Panc1 (cell line): ENCODE data around the gene ASB4. TPM values are rescaled to one million over a fixed set of nuclear protein-coding genes. Genes with fewer than 3 reads are reported as not detected.
"Not testable (repeated sequence)": the region's sequence is repeated elsewhere in the genome, so short reads cannot be mapped to it uniquely, and the experiment has no call there.

ENCODE experiments used
- ATAC-seq: fragments of 200-7000 bp; cut with Tn5 transposase; 2 replicates; pipeline ENCODE4 v1.9.1; 2020; ENCODE audit warnings: mild to moderate bottlenecking, moderate library complexity
- BruUV-seq: library from RNA; stranded (reverse); fragments of 400-500 nt; replicated peaks from 2 replicates; lab custom pipeline; 2021; lab: Mats Ljungman, UMichigan
- CTCF ChIA-PET: fragments of 300-600 bp; sonication (Branson Sonifier 250); formaldehyde crosslinking; loops from one replicate; lab custom pipeline; 2022; ENCODE audit warnings: antibody characterized with exemption; lab: Charles Lee
- POLR2A ChIA-PET: fragments of 300-600 bp; sonication (Branson Sonifier 250); formaldehyde crosslinking; loops from one replicate; lab custom pipeline; 2022; ENCODE audit warnings: antibody characterized with exemption; lab: Charles Lee
- DNase-seq: peaks from one replicate; pipeline ENCODE4 v3.0.0-alpha.2; 2010; ENCODE audit warnings: low read depth, low spot score
- H3K27ac ChIP-seq: 2 replicates; pipeline ENCODE4 v1.5.1; 2011; ENCODE audit warnings: mild to moderate bottlenecking, low read length, inconsistent platforms
- H3K27me3 ChIP-seq: fragments of 200-500 bp; sonication (Bioruptor generic); 2 replicates; pipeline ENCODE4 v1.6.0; 2014; ENCODE audit warnings: low read length, inconsistent platforms; ENCODE audit not compliant: control insufficient read depth, insufficient read depth
- H3K36me3 ChIP-seq: fragments of 200-500 bp; sonication (Bioruptor generic); 2 replicates; pipeline ENCODE4 v1.5.1; 2014; ENCODE audit warnings: inconsistent platforms, mild to moderate bottlenecking, low read length, moderate library complexity; ENCODE audit not compliant: control insufficient read depth, insufficient read depth
- H3K4me1 ChIP-seq: 2 replicates; pipeline ENCODE4 v1.5.1; 2011; ENCODE audit warnings: inconsistent platforms, mild to moderate bottlenecking, low read length, moderate library complexity; ENCODE audit not compliant: control insufficient read depth, insufficient read depth
- H3K4me3 ChIP-seq, 2 experiments: 2 replicates each; pipeline ENCODE4 v1.5.1; 2011 to 2012; ENCODE audit warnings: low read depth in 2 of 2, low read length in 2 of 2, mild to moderate bottlenecking in 2 of 2, inconsistent platforms in 1 of 2, moderate library complexity in 1 of 2
- H3K9me3 ChIP-seq: fragments of 200-500 bp; sonication (Bioruptor generic); 2 replicates; pipeline ENCODE4 v1.5.1; 2014; ENCODE audit warnings: low read depth, mild to moderate bottlenecking, inconsistent platforms, low read length, moderate library complexity; ENCODE audit not compliant: control insufficient read depth, insufficient read depth
- CTCF ChIP-seq: fragments of 450-650 bp; IDR thresholded peaks from 2 replicates; pipeline ENCODE4 v1.5.1; 2017; ENCODE audit warnings: mild to moderate bottlenecking
- POLR2AphosphoS5 ChIP-seq: IDR thresholded peaks from 2 replicates; pipeline ENCODE4 v1.6.1; 2012; ENCODE audit warnings: mild to moderate bottlenecking, low read depth, low read length, moderate library complexity
- SIN3A ChIP-seq: IDR thresholded peaks from 2 replicates; pipeline ENCODE4 v1.6.1; 2012; ENCODE audit warnings: low read depth, mild to moderate bottlenecking, low read length, moderate library complexity, borderline replicate concordance; ENCODE audit not compliant: insufficient read depth
- TCF7L2 ChIP-seq: IDR thresholded peaks from 2 replicates; pipeline ENCODE4 v1.6.1; 2011; ENCODE audit warnings: mild to moderate bottlenecking, low read depth, low read length, inconsistent platforms
- in situ Hi-C: cut with HindIII; loops from 2 replicates; pipeline ENCODE4 v1.10.0; 2016; ENCODE audit warnings: low sequenced_read_pairs, low pct_unique_long_range_greater_than_20kb
- intact Hi-C: fragments of 100-400 bp; cut with micrococcal nuclease; formaldehyde crosslinking; loops from one replicate; pipeline ENCODE4 v1.10.0; 2022; ENCODE audit not compliant: unreplicated experiment
- total RNA-seq: library from RNA; stranded (reverse); gene quantifications from one replicate; pipeline ENCODE4 v1.2.1, GENCODE V29; 2021; ENCODE audit not compliant: unreplicated experiment
- TF ChIP-seq, protein P1 (sequence below), 2 experiments: IDR thresholded peaks; 2 replicates each; pipeline ENCODE4 v1.6.1; 2011 to 2012; ENCODE audit warnings: low read depth in 2 of 2, control low read depth in 1 of 2, low read length in 1 of 2, mild to moderate bottlenecking in 1 of 2, moderate library complexity in 1 of 2; ENCODE audit not compliant: insufficient read depth in 1 of 2

Gene ASB4
- total RNA-seq, 1 experiment from 2014 or later, result 0.15 TPM

- no peak for DNase-seq
- H3K36me3 ChIP-seq, result no peaks in the 10 kb centered on the region
- in situ Hi-C loops, result loop anchor here (25.0 kb wide), 1 partner anchor 185 kb away; no protein-coding TSS in a partner anchor
- H3K4me1 ChIP-seq, result no peaks in the 10 kb centered on the region
- POLR2A ChIA-PET, result no interaction called here
- H3K4me3 ChIP-seq, result no peak overlapping the region
- CTCF ChIA-PET, result interaction anchor here (0.6 kb wide), 1 partner anchor 9 kb away, joined by 3 read pairs; no protein-coding TSS in a partner anchor
- no peak overlapping the region for H3K27ac ChIP-seq
- no peak for ATAC-seq
- H3K9me3 ChIP-seq, result no peaks in the 10 kb centered on the region
- no TSS peak for BruUV-seq
- no peaks in the 10 kb centered on the region for H3K27me3 ChIP-seq
- intact Hi-C loops, result no loop called here
- TF ChIP-seq TCF7L2, result no peak
Measured at GRCh38 chr7:95502403-95502802, 16.7 kb downstream of the ASB4 start.

GRCh38 chr7:95503271-95504131 lies 17.8 kb downstream of the ASB4 start:
- TF ChIP-seq SIN3A (no peak), TCF7L2 (no peak), POLR2AphosphoS5 (no peak), CTCF (no peak)
- TF ChIP-seq, protein P1, sequence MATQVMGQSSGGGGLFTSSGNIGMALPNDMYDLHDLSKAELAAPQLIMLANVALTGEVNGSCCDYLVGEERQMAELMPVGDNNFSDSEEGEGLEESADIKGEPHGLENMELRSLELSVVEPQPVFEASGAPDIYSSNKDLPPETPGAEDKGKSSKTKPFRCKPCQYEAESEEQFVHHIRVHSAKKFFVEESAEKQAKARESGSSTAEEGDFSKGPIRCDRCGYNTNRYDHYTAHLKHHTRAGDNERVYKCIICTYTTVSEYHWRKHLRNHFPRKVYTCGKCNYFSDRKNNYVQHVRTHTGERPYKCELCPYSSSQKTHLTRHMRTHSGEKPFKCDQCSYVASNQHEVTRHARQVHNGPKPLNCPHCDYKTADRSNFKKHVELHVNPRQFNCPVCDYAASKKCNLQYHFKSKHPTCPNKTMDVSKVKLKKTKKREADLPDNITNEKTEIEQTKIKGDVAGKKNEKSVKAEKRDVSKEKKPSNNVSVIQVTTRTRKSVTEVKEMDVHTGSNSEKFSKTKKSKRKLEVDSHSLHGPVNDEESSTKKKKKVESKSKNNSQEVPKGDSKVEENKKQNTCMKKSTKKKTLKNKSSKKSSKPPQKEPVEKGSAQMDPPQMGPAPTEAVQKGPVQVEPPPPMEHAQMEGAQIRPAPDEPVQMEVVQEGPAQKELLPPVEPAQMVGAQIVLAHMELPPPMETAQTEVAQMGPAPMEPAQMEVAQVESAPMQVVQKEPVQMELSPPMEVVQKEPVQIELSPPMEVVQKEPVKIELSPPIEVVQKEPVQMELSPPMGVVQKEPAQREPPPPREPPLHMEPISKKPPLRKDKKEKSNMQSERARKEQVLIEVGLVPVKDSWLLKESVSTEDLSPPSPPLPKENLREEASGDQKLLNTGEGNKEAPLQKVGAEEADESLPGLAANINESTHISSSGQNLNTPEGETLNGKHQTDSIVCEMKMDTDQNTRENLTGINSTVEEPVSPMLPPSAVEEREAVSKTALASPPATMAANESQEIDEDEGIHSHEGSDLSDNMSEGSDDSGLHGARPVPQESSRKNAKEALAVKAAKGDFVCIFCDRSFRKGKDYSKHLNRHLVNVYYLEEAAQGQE (IDR thresholded peaks at IDR 0.05; ENCODE audit: insufficient read depth in 1 of 2, low read depth in 2 of 2, low read length in 1 of 2), result no peak
- no peak overlapping the region for H3K4me3 ChIP-seq
- ATAC-seq (no peak), DNase-seq (no peak)
- intact Hi-C loops (no loop called here), in situ Hi-C loops (loop anchor here (25.0 kb wide), 1 partner anchor 184 kb away; no protein-coding TSS in a partner anchor)
- POLR2A ChIA-PET, result no interaction called here
- BruUV-seq, result no TSS peak
- no peaks in the 10 kb centered on the region for H3K36me3 ChIP-seq
- H3K27me3 ChIP-seq, result no peaks in the 10 kb centered on the region
- CTCF ChIA-PET, result interaction anchor here (1.2 kb wide), 1 partner anchor 187 kb away, joined by 4 read pairs; no protein-coding TSS in a partner anchor
- no peak overlapping the region for H3K27ac ChIP-seq
- H3K4me1 ChIP-seq, result no peaks in the 10 kb centered on the region
- H3K9me3 ChIP-seq, result no peaks in the 10 kb centered on the region

DNA sequence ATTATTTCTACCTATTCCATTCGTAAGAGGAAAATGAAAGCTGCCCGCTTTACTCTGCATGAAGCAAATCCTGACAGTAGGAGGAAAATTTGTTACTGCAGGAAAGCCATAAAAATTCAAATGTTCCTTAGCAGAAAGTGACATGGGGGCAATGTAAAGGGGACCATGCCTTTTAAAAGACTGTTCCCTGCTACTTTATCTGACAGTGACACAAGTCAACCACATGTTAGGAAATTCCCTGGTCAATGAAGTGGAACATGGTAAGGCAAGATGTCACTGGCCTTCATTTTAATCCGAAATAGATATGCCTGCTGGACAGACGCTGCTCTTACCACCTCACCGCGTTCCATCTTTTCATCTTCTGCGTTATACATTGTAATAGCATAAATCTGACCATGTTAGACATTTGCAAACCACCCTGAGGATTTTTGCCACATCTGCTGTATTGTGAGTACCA lies 18.4 kb downstream of the ASB4 start:
- BruUV-seq, H3K4me3 ChIP-seq, H3K27me3 ChIP-seq, DNase-seq, H3K36me3 ChIP-seq, H3K4me1 ChIP-seq, ATAC-seq, intact Hi-C loops, H3K27ac ChIP-seq, H3K9me3 ChIP-seq, POLR2A ChIA-PET: not testable (repeated sequence)
- CTCF ChIA-PET, result interaction anchor here (1.2 kb wide), 1 partner anchor 186 kb away, joined by 4 read pairs; no protein-coding TSS in a partner anchor
- in situ Hi-C loops, result loop anchor here (25.0 kb wide), 1 partner anchor 183 kb away; no protein-coding TSS in a partner anchor
